WTC11 (cell line): ENCODE results near the gene VWA7. TPM values are rescaled to one million over a fixed set of nuclear protein-coding genes. Genes with fewer than 3 reads are reported as not detected.
A peak's percentile ranks its signal among the peaks of the same experiment; 100 is the strongest.

Experiments used
- ATAC-seq: fragments of 200-7000 bp; cut with Tn5 transposase; 2 replicates; pipeline ENCODE4 v1.10.0; 2021; ENCODE audit warnings: mild to moderate bottlenecking, moderate library complexity
- CTCF ChIA-PET: fragments of 300-600 bp; sonication (Branson Sonifier 250); formaldehyde crosslinking; loops from one replicate; lab custom pipeline; 2021; ENCODE audit warnings: antibody characterized with exemption; lab: Charles Lee
- POLR2A ChIA-PET: fragments of 350-600 bp; sonication (Branson Sonifier 250); formaldehyde crosslinking; loops from one replicate; lab custom pipeline; 2021; ENCODE audit warnings: antibody characterized with exemption; lab: Charles Lee
- DNase-seq: peaks from one replicate; pipeline ENCODE4 v3.0.0; 2021; ENCODE audit warnings: low spot score
- H3K27ac Mint-ChIP-seq: 2 replicates; pipeline ENCODE4 v1.8.0; 2021; ENCODE audit warnings: mixed read lengths
- H3K27me3 Mint-ChIP-seq: 2 replicates; pipeline ENCODE4 v1.8.0; 2021; ENCODE audit warnings: low read depth, mild to moderate bottlenecking, moderate library complexity, mixed read lengths
- H3K36me3 Mint-ChIP-seq: 2 replicates; pipeline ENCODE4 v1.8.0; 2021; ENCODE audit warnings: mixed read lengths
- H3K4me1 Mint-ChIP-seq: 2 replicates; pipeline ENCODE4 v1.8.0; 2022; ENCODE audit warnings: mixed read lengths
- H3K4me3 Mint-ChIP-seq: 2 replicates; pipeline ENCODE4 v1.8.0; 2021; ENCODE audit warnings: mild to moderate bottlenecking, moderate library complexity, mixed read lengths
- H3K9me3 Mint-ChIP-seq: 2 replicates; pipeline ENCODE4 v1.8.0; 2021; ENCODE audit warnings: mixed read lengths
- CTCF ChIP-seq: fragments of 200-600 bp; IDR thresholded peaks from 2 replicates; pipeline ENCODE4 v1.8.0; 2022; ENCODE audit warnings: antibody characterized with exemption
- EMX1 ChIP-seq: fragments of 250-450 bp; sonication (Bioruptor Pico); IDR thresholded peaks from 2 replicates; pipeline ENCODE4 v1.8.0; 2021; ENCODE audit warnings: mild to moderate bottlenecking
- ERG ChIP-seq: fragments of 250-450 bp; sonication (Bioruptor Pico); IDR thresholded peaks from 2 replicates; pipeline ENCODE4 v1.8.0; 2021; ENCODE audit warnings: mild to moderate bottlenecking
- FOXJ3 ChIP-seq: sonication (generic); formaldehyde crosslinking; IDR thresholded peaks from 2 replicates; pipeline ENCODE4 v1.9.0; 2021; ENCODE audit warnings: missing genetic modification reagents, mild to moderate bottlenecking, borderline replicate concordance
- GABPB1 ChIP-seq: sonication (generic); formaldehyde crosslinking; IDR thresholded peaks from 2 replicates; pipeline ENCODE4 v1.8.1; 2023; ENCODE audit warnings: mild to moderate bottlenecking, missing genetic modification reagents
- MLX ChIP-seq: sonication (generic); formaldehyde crosslinking; IDR thresholded peaks from 2 replicates; pipeline ENCODE4 v1.8.1; 2023; ENCODE audit warnings: mild to moderate bottlenecking, missing genetic modification reagents, moderate library complexity
- MYBL2 ChIP-seq: sonication (generic); formaldehyde crosslinking; IDR thresholded peaks from 2 replicates; pipeline ENCODE4 v1.8.1; 2023; ENCODE audit warnings: mild to moderate bottlenecking, moderate library complexity, missing genetic modification reagents
- NFATC4 ChIP-seq: fragments of 250-450 bp; sonication (Bioruptor Pico); IDR thresholded peaks from 2 replicates; pipeline ENCODE4 v1.9.0; 2021; ENCODE audit warnings: mild to moderate bottlenecking
- NR1H2 ChIP-seq: sonication (generic); formaldehyde crosslinking; IDR thresholded peaks from 2 replicates; pipeline ENCODE4 v1.9.0; 2021; ENCODE audit warnings: mild to moderate bottlenecking, moderate library complexity, missing genetic modification reagents
- NR2C2 ChIP-seq: sonication (generic); formaldehyde crosslinking; IDR thresholded peaks from 2 replicates; pipeline ENCODE4 v1.8.0; 2022; ENCODE audit warnings: mild to moderate bottlenecking, missing genetic modification reagents
- OVOL2 ChIP-seq: fragments of 250-450 bp; sonication (Bioruptor Pico); IDR thresholded peaks from 2 replicates; pipeline ENCODE4 v1.9.0; 2021; ENCODE audit warnings: mild to moderate bottlenecking, borderline replicate concordance
- PREB ChIP-seq: sonication (generic); formaldehyde crosslinking; IDR thresholded peaks from 2 replicates; pipeline ENCODE4 v1.8.1; 2022; ENCODE audit warnings: mild to moderate bottlenecking, missing genetic modification reagents, moderate library complexity, borderline replicate concordance
- RELA ChIP-seq: sonication (generic); formaldehyde crosslinking; IDR thresholded peaks from 2 replicates; pipeline ENCODE4 v1.8.1; 2022; ENCODE audit warnings: missing genetic modification reagents, mild to moderate bottlenecking, borderline replicate concordance
- SMAD4 ChIP-seq: sonication (generic); formaldehyde crosslinking; IDR thresholded peaks from 2 replicates; pipeline ENCODE4 v1.8.0; 2022; ENCODE audit warnings: mild to moderate bottlenecking, missing genetic modification reagents
- SP1 ChIP-seq: sonication (generic); formaldehyde crosslinking; conservative IDR thresholded peaks from 2 replicates; pipeline ENCODE4 v1.8.1; 2022; ENCODE audit warnings: missing genetic modification reagents
- TCF7 ChIP-seq: sonication (generic); formaldehyde crosslinking; IDR thresholded peaks from 2 replicates; pipeline ENCODE4 v1.8.0; 2022; ENCODE audit warnings: mild to moderate bottlenecking, low read depth, missing genetic modification reagents, moderate library complexity
- ZBTB43 ChIP-seq: sonication (generic); formaldehyde crosslinking; IDR thresholded peaks from 2 replicates; pipeline ENCODE4 v1.8.1; 2023; ENCODE audit warnings: mild to moderate bottlenecking, missing genetic modification reagents
- ZNF232 ChIP-seq: sonication (generic); formaldehyde crosslinking; IDR thresholded peaks from 2 replicates; pipeline ENCODE4 v1.8.0; 2022; ENCODE audit warnings: mild to moderate bottlenecking, missing genetic modification reagents
- ZNF396 ChIP-seq: fragments of 250-450 bp; sonication (Bioruptor Pico); IDR thresholded peaks from 2 replicates; pipeline ENCODE4 v1.8.0; 2021; ENCODE audit warnings: mild to moderate bottlenecking, moderate library complexity, borderline replicate concordance
- ZNF512 ChIP-seq: sonication (generic); formaldehyde crosslinking; IDR thresholded peaks from 2 replicates; pipeline ENCODE4 v1.8.1; 2022; ENCODE audit warnings: missing genetic modification reagents, borderline replicate concordance
- total RNA-seq: library from RNA; stranded (reverse); gene quantifications from 3 replicates; pipeline ENCODE4 v1.2.3, GENCODE V29; 2021

VWA7 gene
- total RNA-seq, 1 experiment from 2014 or later = 1.8 TPM

GRCh38 chr6:31771992-31772358, 5.2 kb downstream of the VWA7 start (continued):
- no peak for TF ChIP-seq ZNF512 (CRISPR knock-in tag)

- ChIA-PET POLR2A (no interaction called here), CTCF (interaction anchor here (1.4 to 2.6 kb wide), 9 partner anchors 9 to 105 kb away, joined by 4 to 66 read pairs (median 10); partner anchors contain the start of genes CSNK2B, DDAH2 and NEU1)
- Mint-ChIP-seq H3K4me3 (no peak overlapping the region), H3K36me3 (no peaks in the 10 kb centered on the region), H3K27me3 (no peaks in the 10 kb centered on the region; the same call in 1 of the 2 replicates), H3K9me3 (no peaks in the 10 kb centered on the region), H3K4me1 (peaks cover 9% of the 10 kb centered on the region), H3K27ac (no peak overlapping the region)
- DNase-seq (no peak), ATAC-seq (no peak)
- TF ChIP-seq RELA (CRISPR knock-in tag) = no peak
- TF ChIP-seq ZNF396 (CRISPR knock-in tag) = no peak
- no peak for TF ChIP-seq GABPB1 (CRISPR knock-in tag)
- no peak for TF ChIP-seq MLX
Observed at GRCh38 chr6:31770860-31771259, 6.3 kb downstream of the VWA7 start.

GRCh38 chr6:31769684-31770371, 7.3 kb downstream of the VWA7 start:
- Mint-ChIP-seq H3K36me3 (no peaks in the 10 kb centered on the region), H3K4me3 (no peak overlapping the region), H3K27me3 (no peaks in the 10 kb centered on the region; the same call in 1 of the 2 replicates), H3K4me1 (peaks cover 14% of the 10 kb centered on the region), H3K27ac (no peak overlapping the region), H3K9me3 (no peaks in the 10 kb centered on the region)
- POLR2A ChIA-PET = interaction anchor here (0.6 to 1.4 kb wide), 9 partner anchors 30 to 179 kb away, joined by 3 to 7 read pairs (median 4); partner anchors contain the start of genes DDAH2, HSPA1B and MSH5
- TF ChIP-seq ERG (CRISPR knock-in tag) (0 out of 2 replicates have a peak, but pooled peaks have one; percentile 38), SP1 (CRISPR knock-in tag) (peak; percentile 65), ZNF232 (CRISPR knock-in tag) (no peak), OVOL2 (CRISPR knock-in tag) (no peak), NR2C2 (CRISPR knock-in tag) (no peak), ZBTB43 (CRISPR knock-in tag) (peak; percentile 64; the same call in 1 of the 2 replicates), MYBL2 (CRISPR knock-in tag) (no peak), FOXJ3 (no peak), NR1H2 (CRISPR knock-in tag) (no peak), EMX1 (CRISPR knock-in tag) (no peak), ZNF512 (CRISPR knock-in tag) (no peak), PREB (CRISPR knock-in tag) (no peak), CTCF (peak; percentile 90), GABPB1 (CRISPR knock-in tag) (peak; percentile 57; the same call in 1 of the 2 replicates), SMAD4 (CRISPR knock-in tag) (no peak), NFATC4 (CRISPR knock-in tag) (no peak), TCF7 (CRISPR knock-in tag) (no peak)
- CTCF ChIA-PET = interaction anchor here (0.5 to 2.6 kb wide), 63 partner anchors 8 to 865 kb away, joined by 3 to 66 read pairs (median 5); partner anchors contain the start of genes ABHD16A, ATP6V1G2, BAG6 and C6orf47
- peak; percentile 93 for DNase-seq
- ATAC-seq = peak; percentile 66
